Gastrocnemius medialis (tissue), 4 donors: ENCODE results near the gene PTPRN2.

Source experiments
- CTCF ChIP-seq, 5 experiments: fragments of 450-650 bp in 3 of 5; fragments of 200-600 bp in 2 of 5; sonication (generic) in 2 of 5; IDR thresholded peaks in 4 of 5; conservative IDR thresholded peaks in 1 of 5; 1 replicate in 4 of 5; 2 replicates in 1 of 5; pipeline ENCODE4 v1.5.1; 2016 to 2019; ENCODE audit warnings: antibody characterized with exemption in 5 of 5, mild to moderate bottlenecking in 3 of 5, moderate library complexity in 3 of 5
- POLR2A ChIP-seq, 2 donors: fragments of 450-650 bp; IDR thresholded peaks; one replicate each; pipeline ENCODE4 v1.6.1; 2017; ENCODE audit warnings: antibody characterized with exemption in 2 of 2, mild to moderate bottlenecking in 2 of 2, moderate library complexity in 2 of 2

GRCh38 chr7:157853789-157854065, 733.9 kb downstream of the PTPRN2 start:
- TF ChIP-seq CTCF (IDR thresholded peaks at IDR 0.05 in 4 of 5, conservative IDR thresholded peaks at IDR 0.05 in 1 of 5), result no peak
- TF ChIP-seq POLR2A (IDR thresholded peaks at IDR 0.05), result no peak
